TTC549 (cell line): ENCODE measurements around the gene LSM7.

Experiments used
- FAIRE-seq: peaks from 2 replicates; lab custom pipeline; 2012; peaks lifted over from hg19 to GRCh38; lab: Jason Lieb, UNC

LSM7 gene

GRCh38 chr19:2323707-2324106, 4.7 kb downstream of the LSM7 start:
- no peak for FAIRE-seq

- no peak for FAIRE-seq
These were observed 6.7 kb downstream of the LSM7 start for GRCh38 chr19:2321565-2322283.

DNA sequence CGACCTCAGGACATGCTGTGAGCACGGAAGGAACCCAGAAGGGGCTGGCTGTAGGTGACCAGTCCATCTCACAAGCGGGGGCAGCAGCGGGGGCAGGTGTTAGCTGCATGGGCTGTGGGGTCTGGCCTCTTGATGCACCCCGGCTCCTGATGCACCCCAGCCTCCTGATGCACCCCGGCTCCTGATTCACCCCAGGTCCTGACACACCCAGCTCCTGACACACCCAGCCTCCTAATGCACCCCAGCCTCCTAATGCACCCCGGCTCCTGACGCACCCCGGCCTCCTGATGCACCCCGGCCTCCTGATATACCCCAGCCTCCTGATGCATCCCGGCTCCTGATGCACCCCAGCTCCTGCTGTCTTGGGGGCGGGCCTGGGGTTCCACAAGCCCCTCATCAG, 7.4 kb downstream of the LSM7 start:
- no peak for FAIRE-seq

DNA sequence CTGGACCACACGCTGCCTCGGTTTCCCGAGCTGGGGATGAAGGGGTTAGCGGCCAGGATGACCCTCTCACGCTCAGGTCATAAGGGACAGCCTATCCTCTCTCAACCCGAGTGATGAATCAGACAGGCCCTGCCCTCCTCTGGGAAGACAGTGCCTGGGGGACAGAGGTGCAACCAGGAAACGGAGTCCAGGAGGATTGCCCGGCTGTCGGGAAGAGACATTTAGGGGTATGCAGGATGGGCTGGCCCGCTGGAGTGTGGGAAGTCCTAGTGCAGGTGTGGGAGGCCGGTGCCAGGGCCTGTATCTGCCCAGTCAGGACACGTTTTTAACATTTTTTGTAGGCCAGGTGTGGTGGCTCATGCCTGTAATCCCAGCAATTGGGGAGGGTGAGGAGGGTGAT, 8.3 kb downstream of the LSM7 start:
- no peak for FAIRE-seq

- no peak for FAIRE-seq
These were observed 8.8 kb downstream of the LSM7 start for GRCh38 chr19:2319551-2319950.

DNA sequence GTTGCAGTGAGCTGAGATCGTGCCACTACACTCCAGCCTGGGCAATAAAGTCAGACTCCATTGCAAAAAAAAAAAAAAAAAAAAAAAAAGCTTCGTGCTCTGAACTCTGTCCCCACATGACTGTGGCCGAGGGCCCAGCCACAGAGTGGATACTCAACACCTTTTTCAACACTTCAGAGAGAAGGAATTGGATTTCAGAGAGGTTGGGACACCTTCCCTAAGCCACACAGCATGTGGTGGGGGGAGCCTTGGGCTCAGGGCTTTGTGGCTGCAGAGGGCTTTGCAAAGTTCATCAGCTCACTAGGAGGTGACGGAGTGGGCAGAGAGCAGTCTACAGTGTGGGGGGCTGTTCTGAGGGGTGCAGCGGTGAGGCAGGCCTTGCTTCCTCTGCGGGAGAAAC, 9.5 kb downstream of the LSM7 start:
- no peak for FAIRE-seq

DNA sequence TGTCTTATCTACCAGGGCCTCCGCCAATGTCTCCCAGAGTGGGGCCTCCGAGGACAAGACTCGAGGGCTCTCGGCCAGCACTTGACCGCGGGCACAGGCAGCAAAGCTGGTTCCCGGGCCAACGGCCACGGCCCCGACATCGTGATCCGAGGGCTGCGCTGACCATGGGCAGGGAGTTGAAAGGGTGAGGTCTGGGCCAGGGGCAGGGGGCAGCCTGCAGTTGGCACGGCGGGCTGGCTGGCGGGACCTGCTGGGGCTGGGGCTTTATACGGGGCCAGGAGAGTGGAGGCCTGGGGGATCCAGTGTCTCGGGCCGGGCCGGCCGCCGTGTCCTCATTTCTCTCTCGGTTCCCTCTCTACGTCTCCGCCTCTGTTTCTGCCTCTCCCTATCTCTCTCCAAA, 10.6 kb downstream of the LSM7 start:
- no peak for FAIRE-seq

GRCh38 chr19:2317300-2317699, 11.1 kb downstream of the LSM7 start:
- FAIRE-seq: no peak

DNA sequence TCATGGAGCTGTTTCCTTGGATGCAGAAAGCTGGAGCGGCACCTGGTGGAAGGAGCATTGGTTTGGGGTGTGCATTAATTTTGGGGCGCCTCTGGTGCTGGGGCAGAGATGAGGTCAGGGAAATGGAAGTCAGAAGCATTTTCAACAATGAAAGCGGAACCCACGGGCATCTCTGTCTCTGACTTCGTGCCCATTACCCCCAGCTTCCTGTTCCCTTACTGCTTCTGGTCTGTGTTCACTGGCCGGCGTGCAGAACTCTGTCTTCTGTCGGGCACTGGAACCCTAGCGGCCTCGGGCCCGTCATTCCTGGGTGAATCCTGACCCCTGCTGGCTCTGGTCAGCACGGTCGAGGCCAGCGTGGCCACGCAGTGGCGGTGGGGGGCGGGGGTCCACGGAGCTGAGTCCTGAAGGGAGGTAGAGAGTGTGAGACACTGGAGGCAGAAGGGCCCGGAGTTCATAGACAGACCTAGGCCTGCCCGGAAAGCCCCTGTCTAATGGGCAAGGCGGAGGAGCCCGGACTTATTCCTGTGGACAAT, 12.5 kb downstream of the LSM7 start:
- FAIRE-seq: no peak

GRCh38 chr19:2315121-2315817, 13.1 kb downstream of the LSM7 start:
- no peak for FAIRE-seq

DNA sequence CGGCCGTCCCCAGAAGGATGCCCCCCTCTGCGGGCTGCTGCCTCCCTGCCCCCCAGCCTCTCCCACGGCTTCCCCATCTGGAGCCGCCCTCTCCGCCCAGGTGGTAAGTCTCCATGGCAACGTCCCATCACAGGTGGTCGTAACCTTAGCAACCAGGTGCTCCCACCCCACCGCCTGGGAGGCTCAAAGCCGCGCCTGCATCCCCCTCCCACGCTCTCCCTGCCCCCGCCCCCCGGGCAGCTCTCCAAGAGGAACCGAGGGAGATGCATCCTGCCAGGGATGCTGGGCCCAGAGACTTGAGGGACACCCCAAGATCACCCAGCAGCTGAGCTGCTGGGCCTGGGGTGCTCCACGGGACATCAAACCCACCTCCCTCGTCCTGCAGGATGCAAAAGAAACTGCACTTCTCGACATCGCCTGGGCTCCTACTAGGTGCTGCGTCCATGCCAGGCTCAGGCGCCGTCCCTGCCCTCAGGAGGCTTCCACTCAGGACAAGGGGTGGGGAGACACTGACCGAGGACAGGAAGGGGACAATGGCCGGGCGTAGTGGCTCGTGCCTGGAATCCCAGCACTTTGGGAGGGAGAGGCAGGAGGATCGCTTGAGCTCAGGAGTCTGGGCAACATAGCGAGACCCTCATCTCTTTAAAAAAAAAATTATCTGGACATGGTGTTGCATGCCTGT, 15.4 kb downstream of the LSM7 start:
- no peak for FAIRE-seq

DNA sequence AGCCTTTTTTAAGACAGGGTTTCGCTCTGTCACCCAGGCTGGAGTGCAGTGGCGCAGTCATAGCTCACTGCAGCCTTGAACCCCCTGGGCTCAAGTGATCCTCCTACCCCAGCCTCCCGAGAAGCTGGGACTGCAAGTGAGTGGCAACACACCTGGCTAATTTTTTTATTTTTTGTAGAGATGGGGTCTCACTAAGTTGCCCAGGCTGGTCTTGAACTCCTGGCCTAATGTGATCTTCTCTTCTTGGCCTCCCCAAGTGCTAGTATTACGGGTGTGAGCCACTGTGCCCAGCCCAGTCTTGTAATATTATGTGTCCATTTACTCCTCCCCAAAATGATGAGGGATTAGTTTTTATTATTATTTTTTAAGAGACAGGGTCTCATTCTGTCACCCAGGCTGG, 17.3 kb downstream of the LSM7 start:
- no peak for FAIRE-seq

DNA sequence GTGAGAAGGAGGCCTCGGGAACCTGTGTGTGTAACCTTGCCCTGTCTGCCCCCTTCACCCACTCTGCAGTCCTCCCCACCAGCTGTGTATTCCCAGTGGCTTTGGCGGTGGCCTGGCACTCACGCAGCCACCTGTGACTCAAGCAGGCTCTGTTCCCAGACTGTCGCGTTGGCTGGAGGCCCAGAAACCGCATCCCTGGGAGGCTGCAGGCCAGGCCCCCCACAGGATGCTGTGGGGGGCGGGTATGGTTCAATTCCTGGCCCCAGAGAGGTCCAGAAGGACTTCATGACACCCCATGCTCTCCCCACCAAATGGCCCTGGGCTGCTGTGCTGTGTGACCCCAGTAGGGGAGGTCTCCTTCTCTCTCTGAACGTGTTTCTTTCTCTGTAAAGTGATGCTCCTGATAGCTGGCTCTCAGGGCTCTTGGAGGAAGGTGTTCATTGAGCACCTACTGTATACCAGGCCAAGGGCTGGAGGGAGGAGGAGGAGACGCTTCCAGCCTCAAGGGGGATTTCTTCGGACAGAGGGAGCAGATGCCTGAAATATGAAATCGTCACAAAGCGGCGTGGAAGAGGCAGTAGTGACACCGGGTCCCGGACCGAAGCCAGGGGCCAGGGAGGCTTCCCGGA, 18.5 kb downstream of the LSM7 start:
- FAIRE-seq: no peak

DNA sequence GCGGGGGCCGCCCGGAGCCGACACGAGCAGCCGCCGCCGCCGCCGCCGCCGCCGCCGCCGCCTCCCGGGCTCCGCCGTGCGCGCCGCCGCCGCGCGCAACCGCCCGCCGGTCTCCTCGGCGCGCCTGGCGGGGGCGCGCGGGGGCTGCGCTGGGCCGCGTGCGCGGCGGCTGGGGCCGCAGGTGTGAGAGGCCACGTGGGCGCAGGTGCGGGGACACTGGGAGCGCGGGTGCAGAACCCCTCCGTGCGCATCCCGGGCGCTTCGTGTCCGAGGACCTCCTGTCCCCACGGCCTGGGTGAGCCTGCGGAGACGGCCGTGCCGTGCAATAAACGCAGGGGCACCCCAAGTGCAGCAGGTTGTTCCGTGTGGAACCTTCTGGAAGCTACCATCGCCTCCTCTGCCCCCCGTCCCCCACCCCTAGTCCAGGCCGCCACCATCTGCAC, 20.3 kb downstream of the LSM7 start, which contains the start of gene LINGO3:
Gene LINGO3, minus strand, starts transcription at position 41 of the 443 bp plus-strand sequence. CDS start 16,378 bp downstream, outside the sequence.
- FAIRE-seq: no peak

- no peak for FAIRE-seq
These were observed 20.8 kb downstream of the LSM7 start for GRCh38 chr19:2307518-2308012.

- FAIRE-seq: no peak
These were observed 21.4 kb downstream of the LSM7 start for GRCh38 chr19:2306971-2307370.

- no peak for FAIRE-seq
These were observed 22.0 kb downstream of the LSM7 start for GRCh38 chr19:2306281-2306806.

- FAIRE-seq: no peak
These were observed 22.7 kb downstream of the LSM7 start for GRCh38 chr19:2305452-2306280.

GRCh38 chr19:2303211-2303798, 25.1 kb downstream of the LSM7 start:
- FAIRE-seq: no peak

DNA sequence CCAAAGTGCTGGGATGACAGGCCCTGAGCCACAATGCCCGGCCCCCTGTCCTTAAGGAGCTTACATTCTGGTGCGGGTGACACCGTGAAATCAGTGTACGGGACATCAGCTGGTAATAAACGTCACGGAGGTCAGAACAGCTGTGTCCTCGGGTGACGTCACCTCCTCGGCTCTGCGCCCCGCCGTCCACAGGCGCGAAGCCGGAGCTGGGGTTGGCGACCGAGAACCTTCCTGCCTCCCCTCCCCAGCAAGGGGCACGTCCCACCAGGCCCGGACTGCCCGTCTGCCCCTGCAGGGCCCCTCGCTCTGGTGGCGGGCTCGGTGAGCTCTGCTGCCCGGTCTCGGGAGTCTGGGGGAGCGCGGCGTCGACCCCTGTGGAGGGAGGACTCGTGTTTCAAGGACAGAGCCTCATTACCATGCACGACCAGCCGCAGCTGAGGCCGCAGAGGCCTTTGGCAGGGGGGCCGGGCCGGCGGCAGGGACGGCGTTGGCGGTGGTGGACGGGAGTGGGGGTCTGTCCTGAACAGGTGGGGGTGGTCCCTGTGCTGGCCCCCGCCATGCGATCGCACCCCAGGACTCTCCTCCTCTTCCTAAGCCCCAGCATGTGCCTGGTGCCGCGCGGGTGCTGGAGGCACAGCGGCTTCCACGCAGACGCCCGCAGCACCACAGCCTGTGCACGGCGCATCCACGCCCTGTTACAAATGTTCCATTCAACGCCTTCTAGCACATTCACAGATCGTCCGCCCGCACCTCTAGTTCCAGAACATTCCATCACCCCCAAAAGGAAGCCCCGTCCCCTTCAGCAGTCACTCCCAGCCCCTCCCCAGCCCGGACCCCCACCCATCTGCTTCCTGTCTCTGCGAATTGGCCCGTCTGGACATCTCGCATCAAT, 25.8 kb downstream of the LSM7 start:
- FAIRE-seq: no peak
